ENCODE data around the gene SAPCD2. TPM values are rescaled to one million over a fixed set of nuclear protein-coding genes. Genes with fewer than 3 reads are reported as not detected.

Gene SAPCD2
- total RNA-seq, 4 donors from 2014 or later: 8.2 to 13.6 (median 13.3) TPM

- H3K27me3 ChIP-seq: peaks cover 18% of the 10 kb centered on the region
- no peaks in the 10 kb centered on the region for H3K9me3 ChIP-seq
- TF ChIP-seq CTCF (IDR thresholded peaks at IDR 0.05) (no peak), POLR2A (IDR thresholded peaks at IDR 0.05) (no peak), EP300 (IDR thresholded peaks at IDR 0.05) (no peak), POLR2AphosphoS5 (IDR thresholded peaks at IDR 0.05) (no peak)
- H3K36me3 ChIP-seq: no peaks in the 10 kb centered on the region
- H3K27ac ChIP-seq: peak overlapping the region; percentile 66
- peak overlapping the region; percentile 56 for H3K4me3 ChIP-seq
- DNase-seq (ENCODE audit: low spot score in 2 of 2): peak in 1 of 2 donors; percentile 75
- peaks cover 35% of the 10 kb centered on the region for H3K4me1 ChIP-seq
- 24% methylated on average over 6 of the region's 6 CpGs for WGBS
These were observed 534 bp upstream of the SAPCD2 start for GRCh38 chr9:137070906-137071275.

- peaks cover 41% of the 10 kb centered on the region for H3K4me1 ChIP-seq
- peak overlapping the region; percentile 56 for H3K4me3 ChIP-seq
- TF ChIP-seq POLR2AphosphoS5 (IDR thresholded peaks at IDR 0.05) (no peak), POLR2A (IDR thresholded peaks at IDR 0.05) (no peak), EP300 (IDR thresholded peaks at IDR 0.05) (no peak), CTCF (IDR thresholded peaks at IDR 0.05) (no peak)
- peaks cover 18% of the 10 kb centered on the region for H3K27me3 ChIP-seq
- 20% methylated on average over 5 of the region's 52 CpGs for WGBS
- no peaks in the 10 kb centered on the region for H3K36me3 ChIP-seq
- DNase-seq (ENCODE audit: low spot score in 2 of 2): peak in 1 of 2 donors; percentile 65
- H3K9me3 ChIP-seq: no peaks in the 10 kb centered on the region
- H3K27ac ChIP-seq: no peak overlapping the region
These were observed 757 bp downstream of the SAPCD2 start for GRCh38 chr9:137069508-137070091.

GRCh38 chr9:137068539-137069507 is 1.5 kb downstream of the SAPCD2 start:
- 75% methylated on average over 4 of the region's 17 CpGs for WGBS
- TF ChIP-seq CTCF (IDR thresholded peaks at IDR 0.05): no peak
- TF ChIP-seq POLR2A (IDR thresholded peaks at IDR 0.05): no peak
- TF ChIP-seq POLR2AphosphoS5 (IDR thresholded peaks at IDR 0.05): no peak
- no peak for TF ChIP-seq EP300 (IDR thresholded peaks at IDR 0.05)
- peaks cover 49% of the 10 kb centered on the region for H3K4me1 ChIP-seq
- H3K36me3 ChIP-seq: no peaks in the 10 kb centered on the region
- H3K27ac ChIP-seq: no peak overlapping the region
- H3K9me3 ChIP-seq: no peaks in the 10 kb centered on the region
- H3K27me3 ChIP-seq: peaks cover 18% of the 10 kb centered on the region
- H3K4me3 ChIP-seq: peak overlapping the region; percentile 56
- peak in 1 of 2 donors; percentile 60 for DNase-seq (ENCODE audit: low spot score in 2 of 2)

- Histone ChIP-seq H3K4me1 (peaks cover 57% of the 10 kb centered on the region), H3K9me3 (no peaks in the 10 kb centered on the region), H3K27me3 (peaks cover 18% of the 10 kb centered on the region), H3K4me3 (no peak overlapping the region), H3K27ac (no peak overlapping the region), H3K36me3 (no peaks in the 10 kb centered on the region)
- WGBS: 37% methylated on average over 6 of the region's 12 CpGs
- DNase-seq (ENCODE audit: low spot score in 2 of 2): no peak
- no peak for TF ChIP-seq POLR2A (IDR thresholded peaks at IDR 0.05)
- TF ChIP-seq EP300 (IDR thresholded peaks at IDR 0.05): no peak
- no peak for TF ChIP-seq POLR2AphosphoS5 (IDR thresholded peaks at IDR 0.05)
- TF ChIP-seq CTCF (IDR thresholded peaks at IDR 0.05): peak; percentile 59 to 73
These were observed 2.4 kb downstream of the SAPCD2 start for GRCh38 chr9:137067860-137068538.

Measured in suprapubic skin (tissue), 4 donors.